A549 (cell line): ENCODE data around the gene SLC16A1.

Experiments
- CTCF ChIP-seq: fragments of >200 bp; sonication (Bioruptor Twin); formaldehyde crosslinking; IDR thresholded peaks from 3 replicates; pipeline ENCODE4 v1.5.1; 2016
- EHF ChIP-seq: fragments of 250-450 bp; sonication (Bioruptor Pico); IDR thresholded peaks from 2 replicates; pipeline ENCODE4 v1.5.0; 2020; ENCODE audit warnings: mild to moderate bottlenecking
- POLR2A ChIP-seq: IDR thresholded peaks from 2 replicates; pipeline ENCODE4 v1.6.1; 2012; ENCODE audit warnings: mild to moderate bottlenecking, low read length
- REST ChIP-seq: fragments of 200-600 bp; sonication (generic); IDR thresholded peaks from 2 replicates; pipeline ENCODE4 v1.6.1; 2016; ENCODE audit warnings: antibody characterized with exemption, mild to moderate bottlenecking, moderate library complexity
- ZC3H11A ChIP-seq: fragments of 450-650 bp; IDR thresholded peaks from 2 replicates; pipeline ENCODE4 v1.6.1; 2014; ENCODE audit warnings: antibody characterized with exemption, mild to moderate bottlenecking

- TF ChIP-seq CTCF (no peak), POLR2A (no peak), REST (no peak), ZC3H11A (no peak), EHF (CRISPR knock-in tag) (no peak)
These were observed 837 bp downstream of the SLC16A1 start for GRCh38 chr1:112954945-112955772.
